Smooth muscle cell (in vitro differentiated cells): ENCODE results near the gene RNPEP. TPM values are rescaled to one million over a fixed set of nuclear protein-coding genes. Genes with fewer than 3 reads are reported as not detected.
A peak's percentile ranks its signal among the peaks of the same experiment; 100 is the strongest.
"Not testable (repeated sequence)": the region's sequence is repeated elsewhere in the genome, so short reads cannot be mapped to it uniquely, and the experiment has no call there.

ENCODE experiments used
- DNase-seq: peaks from one replicate; lab custom pipeline; 2025; ENCODE audit not compliant: unreplicated experiment; lab: John Stamatoyannopoulos, UW
- H2AFZ ChIP-seq: fragments of 200-600 bp; sonication (generic); 2 replicates; pipeline ENCODE4 v1.6.0; 2016; ENCODE audit warnings: antibody characterized with exemption, low read depth, mild to moderate bottlenecking
- H3F3A ChIP-seq: fragments of 200-600 bp; sonication (generic); 2 replicates; pipeline ENCODE4 v1.6.0; 2017; ENCODE audit warnings: antibody characterized with exemption, low read depth
- H3K27ac ChIP-seq: fragments of 200-600 bp; sonication (generic); 2 replicates; pipeline ENCODE4 v1.5.1; 2016; ENCODE audit warnings: low read depth, mild to moderate bottlenecking
- H3K27me3 ChIP-seq: fragments of 200-600 bp; sonication (generic); 2 replicates; pipeline ENCODE4 v1.6.1; 2016; ENCODE audit warnings: low read depth, mild to moderate bottlenecking
- H3K36me3 ChIP-seq: fragments of 200-600 bp; sonication (generic); 2 replicates; pipeline ENCODE4 v1.5.1; 2016; ENCODE audit warnings: low read depth
- H3K4me1 ChIP-seq: fragments of 200-600 bp; sonication (generic); 2 replicates; pipeline ENCODE4 v1.5.1; 2016; ENCODE audit warnings: low read depth
- H3K4me2 ChIP-seq: fragments of 200-600 bp; sonication (generic); 2 replicates; pipeline ENCODE4 v1.6.0; 2016; ENCODE audit warnings: mild to moderate bottlenecking
- H3K4me3 ChIP-seq: fragments of 200-600 bp; sonication (generic); 2 replicates; pipeline ENCODE4 v1.5.1; 2016; ENCODE audit warnings: mild to moderate bottlenecking
- H3K79me2 ChIP-seq: fragments of 200-600 bp; sonication (generic); 2 replicates; pipeline ENCODE4 v1.6.0; 2016; ENCODE audit warnings: low read depth, mild to moderate bottlenecking
- H3K9ac ChIP-seq: fragments of 200-600 bp; sonication (generic); 2 replicates; pipeline ENCODE4 v1.6.0; 2016; ENCODE audit warnings: low read depth
- H3K9me3 ChIP-seq: fragments of 200-600 bp; sonication (generic); replicated peaks from 2 replicates; pipeline ENCODE4 v1.5.1; 2016; ENCODE audit warnings: low read depth
- H4K20me1 ChIP-seq: fragments of 200-600 bp; sonication (generic); 2 replicates; pipeline ENCODE4 v1.6.0; 2016; ENCODE audit warnings: low read depth
- CTCF ChIP-seq: fragments of 200-600 bp; sonication (generic); IDR thresholded peaks from 2 replicates; pipeline ENCODE4 v1.5.1; 2017; ENCODE audit warnings: borderline replicate concordance, mild to moderate bottlenecking, antibody characterized with exemption; ENCODE audit not compliant: insufficient read depth, poor library complexity, severe bottlenecking
- WGBS: methylation state at CpG from one replicate; pipeline ENCODE4 v1.1.7; 2016; ENCODE audit warnings: low lambda C conversion rate; 5-methylcytosine and 5-hydroxymethylcytosine counted together
- polyA plus RNA-seq: library from polyadenylated mRNA; unstranded; fragments of >200 nt; fragmentation: Nextera tagmentation; extraction: Ambion mirVana; gene quantifications from 2 replicates; pipeline ENCODE4 v1.2.1, GENCODE V29; 2016
- total RNA-seq: library from RNA; depleted of rRNA; stranded (reverse); fragments of >200 nt; gene quantifications from 2 replicates; pipeline ENCODE4 v1.2.3, GENCODE V29; 2014

Gene RNPEP
- total and polyA plus RNA-seq, 2 experiments from 2014 or later, result 53.4 to 59.0 TPM

DNA sequence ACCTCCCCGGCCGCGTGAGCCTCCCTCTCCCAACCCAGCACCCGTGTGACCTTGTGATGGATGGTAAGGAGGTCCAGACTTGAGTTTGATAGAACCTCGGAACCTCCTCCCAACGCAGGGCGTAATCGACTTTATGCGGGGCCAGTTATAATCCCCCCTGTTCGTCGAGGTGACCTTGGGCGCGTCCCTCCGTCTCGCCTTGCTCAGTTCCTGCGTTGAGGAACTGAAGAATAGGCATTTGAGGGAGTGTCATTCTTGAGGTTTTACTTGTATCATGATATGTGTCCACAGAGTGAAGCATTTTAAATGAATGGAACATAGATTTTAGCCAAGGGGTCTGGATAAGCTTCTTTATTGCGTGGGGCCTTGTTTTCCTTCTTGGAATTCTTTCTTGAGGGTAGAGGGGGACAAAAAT, 26.7 kb upstream of the RNPEP start:
- H3K27ac ChIP-seq, result peak overlapping the region; percentile 74
- peaks cover 7% of the 10 kb centered on the region for H3K4me1 ChIP-seq
- no peaks in the 10 kb centered on the region for H3K9me3 ChIP-seq
- no peak for DNase-seq
- WGBS, result 1% methylated on average over 17 of the region's 17 CpGs
- peaks cover 50% of the 10 kb centered on the region for H3K79me2 ChIP-seq
- no peak for TF ChIP-seq CTCF
- H3K36me3 ChIP-seq, result peaks cover 3% of the 10 kb centered on the region
- H3K4me2 ChIP-seq, result peak overlapping the region; percentile 95
- peak overlapping the region; percentile 84 for H3K4me3 ChIP-seq
- no peaks in the 10 kb centered on the region for H3K27me3 ChIP-seq
- H3F3A ChIP-seq, result no peaks in the 10 kb centered on the region
- peak overlapping the region; percentile 95 for H3K9ac ChIP-seq
- peak overlapping the region; percentile 54 for H2AFZ ChIP-seq
- H4K20me1 ChIP-seq, result peaks cover 16% of the 10 kb centered on the region

- Histone ChIP-seq H3K27me3 (no peaks in the 10 kb centered on the region), H3K9ac (no peak overlapping the region), H3F3A (peaks cover 15% of the 10 kb centered on the region), H3K9me3 (no peaks in the 10 kb centered on the region), H2AFZ (no peak overlapping the region), H3K79me2 (peaks cover 55% of the 10 kb centered on the region), H3K4me1 (peaks cover 7% of the 10 kb centered on the region), H4K20me1 (peaks cover 41% of the 10 kb centered on the region), H3K27ac (no peak overlapping the region), H3K4me2 (no peak overlapping the region), H3K4me3 (no peak overlapping the region), H3K36me3 (peaks cover 3% of the 10 kb centered on the region)
- DNase-seq, result no peak
- WGBS, result 85% methylated on average over 5 of the region's 5 CpGs
- TF ChIP-seq CTCF, result no peak
Measured at GRCh38 chr1:201958348-201958747, 24.1 kb upstream of the RNPEP start.

DNA sequence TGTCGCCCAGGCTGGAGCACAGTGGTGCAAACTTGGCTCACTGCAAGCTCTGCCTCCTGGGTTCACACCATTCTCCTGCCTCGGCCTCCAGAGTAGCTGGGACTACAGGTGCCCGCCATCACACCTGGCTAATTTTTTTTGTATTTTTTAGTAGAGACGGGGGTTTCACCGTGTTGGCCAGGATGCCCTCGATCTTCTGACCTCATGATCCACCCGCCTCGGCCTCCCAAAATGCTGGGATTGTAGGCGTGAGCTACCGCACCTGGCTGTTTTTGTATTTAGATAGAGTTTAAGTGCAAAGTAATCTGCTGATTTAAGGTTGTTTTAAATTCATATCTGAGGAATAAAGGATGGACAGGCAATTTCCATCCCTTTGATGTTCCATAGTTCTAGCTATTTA, 20.1 kb upstream of the RNPEP start:
- H3K4me1 ChIP-seq, DNase-seq, H3K4me3 ChIP-seq, H3K9me3 ChIP-seq, H3K27ac ChIP-seq, H3K4me2 ChIP-seq, H3K9ac ChIP-seq, H2AFZ ChIP-seq, H3K27me3 ChIP-seq: not testable (repeated sequence)
- 97% methylated on average over 10 of the region's 10 CpGs for WGBS
- peaks cover 15% of the 10 kb centered on the region for H3K36me3 ChIP-seq
- peaks cover 21% of the 10 kb centered on the region for H3F3A ChIP-seq
- peaks cover 76% of the 10 kb centered on the region for H4K20me1 ChIP-seq
- peaks cover 57% of the 10 kb centered on the region for H3K79me2 ChIP-seq

DNA sequence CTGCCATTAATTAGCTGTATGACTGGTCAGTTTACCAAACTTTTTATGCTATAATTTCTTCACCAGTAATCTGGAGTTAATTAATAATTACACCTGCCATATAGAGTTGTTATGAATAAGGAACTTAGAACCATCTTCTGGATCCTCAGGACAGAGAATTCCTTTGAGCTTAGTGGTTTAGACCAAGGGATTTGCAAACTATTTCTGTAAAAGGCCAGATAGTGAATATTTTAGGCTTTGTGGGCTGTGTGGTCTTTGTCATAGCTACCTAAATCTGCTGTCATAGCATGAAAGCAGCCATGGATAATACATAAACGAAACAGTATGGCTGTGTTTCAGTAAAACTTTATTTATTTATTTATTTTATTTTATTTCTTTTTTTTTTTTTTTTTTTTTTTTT, 18.2 kb upstream of the RNPEP start:
- Histone ChIP-seq H3K36me3 (peaks cover 12% of the 10 kb centered on the region), H2AFZ (no peak overlapping the region), H3K79me2 (peaks cover 39% of the 10 kb centered on the region), H3K4me3 (no peak overlapping the region), H3F3A (peaks cover 21% of the 10 kb centered on the region), H3K9ac (no peak overlapping the region), H3K4me1 (no peaks in the 10 kb centered on the region), H4K20me1 (peaks cover 82% of the 10 kb centered on the region), H3K4me2 (no peak overlapping the region), H3K9me3 (no peaks in the 10 kb centered on the region), H3K27me3 (no peaks in the 10 kb centered on the region), H3K27ac (peak overlapping the region; percentile 9)
- no peak for DNase-seq
- WGBS, result 10% methylated on average over 1 of the region's 1 CpG
- no peak for TF ChIP-seq CTCF
